Peyer's patch (tissue), 4 donors: ENCODE results near the gene FTCD.

Source experiments
- CTCF ChIP-seq, 6 experiments: fragments of 450-650 bp in 4 of 6; fragments of 200-600 bp in 2 of 6; sonication (generic) in 1 of 6; IDR thresholded peaks; one replicate each; pipeline ENCODE4 v1.5.1; 2017 to 2019; ENCODE audit warnings: antibody characterized with exemption in 6 of 6, mild to moderate bottlenecking in 3 of 6, moderate library complexity in 1 of 6
- POLR2A ChIP-seq, 2 donors: fragments of 450-650 bp; IDR thresholded peaks; one replicate each; pipeline ENCODE4 v1.5.1; 2017; ENCODE audit warnings: antibody characterized with exemption in 2 of 2, mild to moderate bottlenecking in 2 of 2, moderate library complexity in 2 of 2

- TF ChIP-seq CTCF (IDR thresholded peaks at IDR 0.05) (no peak), POLR2A (IDR thresholded peaks at IDR 0.05) (no peak)
These were observed 25.5 kb upstream of the FTCD start for GRCh38 chr21:46180778-46181391.
